Stomach (tissue), 4 donors: ENCODE results near the gene PLTP.

Experiments used
- CTCF ChIP-seq, 7 experiments: fragments of 450-650 bp in 4 of 7; fragments of 200-600 bp in 3 of 7; sonication (generic) in 3 of 7; IDR thresholded peaks; one replicate each; pipeline ENCODE4 v1.5.1; 2016 to 2019; ENCODE audit warnings: antibody characterized with exemption in 7 of 7, control low read depth in 2 of 7, mild to moderate bottlenecking in 1 of 7
- POLR2A ChIP-seq, 4 donors: fragments of 450-650 bp; IDR thresholded peaks; one replicate each; pipeline ENCODE4 v1.6.1; 2016; ENCODE audit warnings: antibody characterized with exemption in 4 of 4, control low read depth in 2 of 4, mild to moderate bottlenecking in 1 of 4, moderate library complexity in 1 of 4

- TF ChIP-seq CTCF (IDR thresholded peaks at IDR 0.05) (no peak), POLR2A (IDR thresholded peaks at IDR 0.05) (no peak)
Observed at GRCh38 chr20:45904583-45905504, 7.1 kb downstream of the PLTP start.
